OCI-LY7 (cell line): Measurements from ENCODE around the gene STK10. TPM values are rescaled to one million over a fixed set of nuclear protein-coding genes. Genes with fewer than 3 reads are reported as not detected.

ENCODE experiments used
- BruUV-seq: library from RNA; stranded (reverse); fragments of 400-500 nt; replicated peaks from 2 replicates; lab custom pipeline; 2021; lab: Mats Ljungman, UMichigan
- CTCF ChIA-PET: fragments of 300-600 bp; sonication (Branson Sonifier 250); formaldehyde crosslinking; loops from one replicate; lab custom pipeline; 2022; ENCODE audit warnings: antibody characterized with exemption; ENCODE audit not compliant: unreplicated experiment; lab: Charles Lee
- POLR2A ChIA-PET: fragments of 300-600 bp; sonication (Branson Sonifier 250); formaldehyde crosslinking; loops from one replicate; lab custom pipeline; 2022; ENCODE audit warnings: antibody characterized with exemption; lab: Charles Lee
- DNase-seq: peaks from one replicate; pipeline ENCODE4 v3.0.0-alpha.2; 2015; ENCODE audit warnings: low spot score
- H2AFZ ChIP-seq: fragments of 200-600 bp; sonication (generic), shearing (Covaris generic); 2 replicates; pipeline ENCODE4 v1.6.1; 2014; ENCODE audit warnings: mild to moderate bottlenecking, antibody characterized with exemption, low read length, moderate library complexity
- H3K27ac ChIP-seq: fragments of 200-600 bp; sonication (generic); 2 replicates; pipeline ENCODE4 v1.5.1; 2014; ENCODE audit warnings: mixed run types, low read depth, mild to moderate bottlenecking, moderate library complexity, low read length, inconsistent platforms; ENCODE audit not compliant: poor library complexity, severe bottlenecking
- H3K36me3 ChIP-seq: fragments of 200-600 bp; sonication (generic); 2 replicates; pipeline ENCODE4 v1.6.1; 2014; ENCODE audit warnings: mild to moderate bottlenecking, antibody characterized with exemption, low read length, moderate library complexity, mixed read lengths; ENCODE audit not compliant: insufficient read depth
- H3K4me1 ChIP-seq: fragments of 200-600 bp; sonication (generic); 2 replicates; pipeline ENCODE4 v1.5.1; 2014; ENCODE audit warnings: mild to moderate bottlenecking, low read length; ENCODE audit not compliant: insufficient read depth, poor library complexity, severe bottlenecking
- H3K4me2 ChIP-seq: fragments of 200-600 bp; sonication (generic); 2 replicates; pipeline ENCODE4 v1.6.1; 2014; ENCODE audit warnings: mild to moderate bottlenecking, low read length
- H3K4me3 ChIP-seq: fragments of 200-600 bp; sonication (generic); 2 replicates; pipeline ENCODE4 v1.5.1; 2014; ENCODE audit warnings: mild to moderate bottlenecking, low read depth, low read length; ENCODE audit not compliant: poor library complexity, severe bottlenecking
- H3K79me2 ChIP-seq: fragments of 200-600 bp; sonication (generic); 2 replicates; pipeline ENCODE4 v1.6.1; 2016; ENCODE audit warnings: low read depth, mild to moderate bottlenecking, low read length, moderate library complexity, mixed read lengths; ENCODE audit not compliant: insufficient read depth
- H3K9me2 ChIP-seq: fragments of 200-600 bp; sonication (generic); 2 replicates; pipeline ENCODE4 v1.6.1; 2016; ENCODE audit warnings: mild to moderate bottlenecking, low read length, mixed read lengths; ENCODE audit not compliant: insufficient read depth
- H3K9me3 ChIP-seq: fragments of 200-600 bp; sonication (generic); 2 replicates; pipeline ENCODE4 v1.6.1; 2014; ENCODE audit warnings: mild to moderate bottlenecking, mixed run types, low read length, mixed read lengths
- H4K20me1 ChIP-seq: fragments of 200-600 bp; sonication (generic); 2 replicates; pipeline ENCODE4 v1.6.1; 2014; ENCODE audit warnings: mild to moderate bottlenecking, antibody characterized with exemption, low read length, moderate library complexity, mixed read lengths; ENCODE audit not compliant: insufficient read depth
- CTCF ChIP-seq: fragments of 200-600 bp; sonication (generic); conservative IDR thresholded peaks from 2 replicates; pipeline ENCODE4 v1.5.1; 2014; ENCODE audit warnings: mild to moderate bottlenecking, antibody characterized with exemption, low read length, moderate library complexity, mixed read lengths
- EZH2phosphoT487 ChIP-seq: fragments of 200-600 bp; sonication (generic); IDR thresholded peaks from 2 replicates; pipeline ENCODE4 v1.6.1; 2018; ENCODE audit warnings: low read depth, borderline replicate concordance, mild to moderate bottlenecking, mixed run types, antibody characterized with exemption, low read length, moderate library complexity, mixed read lengths
- intact Hi-C: fragments of 100-400 bp; cut with micrococcal nuclease; formaldehyde crosslinking; loops from one replicate; pipeline ENCODE4 v1.10.0; 2022; ENCODE audit not compliant: unreplicated experiment
- total RNA-seq, 2 experiments: library from RNA; depleted of rRNA in 1 of 2; stranded (reverse); fragments of >200 nt in 1 of 2; shearing (Covaris generic) in 1 of 2; gene quantifications; 2 replicates each; pipeline ENCODE4 v1.2.3, GENCODE V29; 2014 to 2022

STK10 gene
- total RNA-seq, 2 experiments from 2014 or later, result 53.7 to 89.7 TPM

- Histone ChIP-seq H3K79me2 (no peaks in the 10 kb centered on the region), H3K9me2 (no peaks in the 10 kb centered on the region), H3K4me2 (no peak overlapping the region), H3K36me3 (peaks cover 30% of the 10 kb centered on the region), H2AFZ (no peak overlapping the region), H4K20me1 (no peaks in the 10 kb centered on the region), H3K27ac (no peak overlapping the region), H3K4me3 (no peak overlapping the region), H3K9me3 (no peaks in the 10 kb centered on the region), H3K4me1 (no peaks in the 10 kb centered on the region)
- CTCF ChIA-PET, result no interaction called here
- intact Hi-C loops, result no loop called here
- no TSS peak for BruUV-seq
- DNase-seq, result no peak
- POLR2A ChIA-PET, result no interaction called here
- TF ChIP-seq CTCF (no peak), EZH2phosphoT487 (no peak)
Measured at GRCh38 chr5:172093965-172094364, 94.1 kb downstream of the STK10 start.

GRCh38 chr5:172093559-172093958 is 94.5 kb downstream of the STK10 start:
- BruUV-seq, result no TSS peak
- intact Hi-C loops, result no loop called here
- Histone ChIP-seq H3K4me2 (no peak overlapping the region), H3K9me2 (no peaks in the 10 kb centered on the region), H3K4me1 (no peaks in the 10 kb centered on the region), H3K27ac (no peak overlapping the region), H2AFZ (no peak overlapping the region), H3K4me3 (no peak overlapping the region), H3K9me3 (no peaks in the 10 kb centered on the region), H4K20me1 (no peaks in the 10 kb centered on the region), H3K79me2 (no peaks in the 10 kb centered on the region), H3K36me3 (peaks cover 30% of the 10 kb centered on the region)
- no peak for DNase-seq
- CTCF ChIA-PET, result no interaction called here
- TF ChIP-seq EZH2phosphoT487, result no peak
- no peak for TF ChIP-seq CTCF
- POLR2A ChIA-PET, result no interaction called here

GRCh38 chr5:172091956-172092732 is 95.9 kb downstream of the STK10 start:
- CTCF ChIA-PET, result no interaction called here
- BruUV-seq, result no TSS peak
- Histone ChIP-seq H3K9me3 (no peaks in the 10 kb centered on the region), H2AFZ (no peak overlapping the region), H3K4me1 (no peaks in the 10 kb centered on the region), H3K27ac (no peak overlapping the region), H3K36me3 (peaks cover 25% of the 10 kb centered on the region), H3K4me2 (no peak overlapping the region), H3K9me2 (no peaks in the 10 kb centered on the region), H3K79me2 (no peaks in the 10 kb centered on the region), H4K20me1 (no peaks in the 10 kb centered on the region), H3K4me3 (no peak overlapping the region)
- no peak for TF ChIP-seq EZH2phosphoT487
- no peak for TF ChIP-seq CTCF
- intact Hi-C loops, result no loop called here
- POLR2A ChIA-PET, result interaction anchor here (0.6 to 0.7 kb wide), 2 partner anchors 27 to 220 kb away, joined by 3 to 4 read pairs; no protein-coding TSS in a partner anchor
- no peak for DNase-seq
